Upper lobe of left lung (tissue), 4 donors: Measurements from ENCODE around the gene TBC1D5.

Source experiments
- CTCF ChIP-seq, 6 experiments: fragments of 450-650 bp in 4 of 6; fragments of 200-600 bp in 2 of 6; sonication (generic) in 2 of 6; IDR thresholded peaks; one replicate each; pipeline ENCODE4 v1.5.1; 2016 to 2019; ENCODE audit warnings: antibody characterized with exemption in 6 of 6
- POLR2A ChIP-seq, 4 donors: fragments of 450-650 bp; IDR thresholded peaks; one replicate each; pipeline ENCODE4 v1.5.1; 2016 to 2017; ENCODE audit warnings: antibody characterized with exemption in 4 of 4, mild to moderate bottlenecking in 2 of 4

GRCh38 chr3:17550624-17551023, 191.8 kb downstream of the TBC1D5 start:
- TF ChIP-seq POLR2A (IDR thresholded peaks at IDR 0.05) (no peak), CTCF (IDR thresholded peaks at IDR 0.05) (no peak)
